ENCODE data around the gene OMP. TPM values are rescaled to one million over a fixed set of nuclear protein-coding genes. Genes with fewer than 3 reads are reported as not detected.

OMP gene
- total and polyA plus RNA-seq, 2 donors from 2014 or later = 1.8 TPM; not detected in 1

DNA sequence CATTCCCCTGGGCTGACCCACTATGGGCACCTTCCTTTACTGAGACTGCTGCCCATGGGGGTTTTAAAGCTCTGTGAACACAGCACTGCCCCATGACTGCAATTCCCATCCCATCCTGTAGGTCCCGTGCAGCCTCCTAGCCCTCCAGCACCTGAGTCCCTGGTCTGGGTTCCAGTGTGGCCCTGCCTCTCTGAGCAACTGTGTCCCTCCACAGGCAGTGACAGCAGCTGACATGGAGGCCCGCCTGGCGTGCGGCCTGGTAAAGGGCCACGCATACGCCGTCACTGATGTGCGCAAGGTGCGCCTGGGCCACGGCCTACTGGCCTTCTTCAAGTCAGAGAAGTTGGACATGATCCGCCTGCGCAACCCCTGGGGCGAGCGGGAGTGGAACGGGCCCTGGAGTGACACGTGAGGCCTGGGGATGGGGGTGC lies 12.6 kb downstream of the OMP start:
- FAIRE-seq = no peak
- Histone ChIP-seq H3K27ac (ENCODE audit: low read depth in 2 of 2, low read length in 2 of 2) (no peak overlapping the region), H3K9ac (ENCODE audit: low read length in 3 of 3) (no peak overlapping the region), H3K36me3 (ENCODE audit: control insufficient read depth in 2 of 3, insufficient read depth in 3 of 3, low read length in 3 of 3) (peaks cover 0 to 6% (median 2%) of the 10 kb centered on the region in 3 donors), H3K4me3 (ENCODE audit: low read length in 3 of 3) (no peak overlapping the region), H3K27me3 (ENCODE audit: control insufficient read depth, insufficient read depth, low read length) (no peaks in the 10 kb centered on the region), H3K4me1 (ENCODE audit: control insufficient read depth in 2 of 3, insufficient read depth in 2 of 3, low read depth in 1 of 3, low read length in 3 of 3) (no peaks in the 10 kb centered on the region), H3K9me3 (ENCODE audit: control insufficient read depth in 2 of 3, insufficient read depth in 1 of 3, low read length in 3 of 3) (no peaks in the 10 kb centered on the region)
- no peak for DNase-seq
- intact Hi-C loops (cut with DNase I) = no loop called here
- TF ChIP-seq, protein P1, sequence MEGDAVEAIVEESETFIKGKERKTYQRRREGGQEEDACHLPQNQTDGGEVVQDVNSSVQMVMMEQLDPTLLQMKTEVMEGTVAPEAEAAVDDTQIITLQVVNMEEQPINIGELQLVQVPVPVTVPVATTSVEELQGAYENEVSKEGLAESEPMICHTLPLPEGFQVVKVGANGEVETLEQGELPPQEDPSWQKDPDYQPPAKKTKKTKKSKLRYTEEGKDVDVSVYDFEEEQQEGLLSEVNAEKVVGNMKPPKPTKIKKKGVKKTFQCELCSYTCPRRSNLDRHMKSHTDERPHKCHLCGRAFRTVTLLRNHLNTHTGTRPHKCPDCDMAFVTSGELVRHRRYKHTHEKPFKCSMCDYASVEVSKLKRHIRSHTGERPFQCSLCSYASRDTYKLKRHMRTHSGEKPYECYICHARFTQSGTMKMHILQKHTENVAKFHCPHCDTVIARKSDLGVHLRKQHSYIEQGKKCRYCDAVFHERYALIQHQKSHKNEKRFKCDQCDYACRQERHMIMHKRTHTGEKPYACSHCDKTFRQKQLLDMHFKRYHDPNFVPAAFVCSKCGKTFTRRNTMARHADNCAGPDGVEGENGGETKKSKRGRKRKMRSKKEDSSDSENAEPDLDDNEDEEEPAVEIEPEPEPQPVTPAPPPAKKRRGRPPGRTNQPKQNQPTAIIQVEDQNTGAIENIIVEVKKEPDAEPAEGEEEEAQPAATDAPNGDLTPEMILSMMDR (IDR thresholded peaks at IDR 0.05; ENCODE audit: borderline replicate concordance, extremely low read depth, insufficient read depth) = no peak

DNA sequence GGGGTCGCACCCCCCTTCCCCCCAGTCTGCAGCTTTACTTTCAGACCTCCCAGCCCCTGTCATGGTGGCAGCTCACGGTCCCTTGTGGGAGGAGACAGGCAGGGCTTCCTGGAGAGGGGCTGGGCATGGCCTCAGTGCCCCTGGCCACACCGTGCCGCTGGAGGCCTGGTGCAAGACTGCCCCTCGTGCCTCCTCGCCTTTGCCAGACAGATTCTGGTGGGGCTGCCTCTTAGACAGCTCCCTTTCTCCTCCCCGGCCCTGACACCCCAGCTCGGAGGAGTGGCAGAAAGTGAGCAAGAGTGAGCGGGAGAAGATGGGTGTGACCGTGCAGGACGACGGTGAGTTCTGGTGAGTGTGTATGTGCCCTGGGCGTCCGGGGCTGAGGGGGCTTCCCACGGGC lies 13.3 kb downstream of the OMP start:
- FAIRE-seq (no peak), DNase-seq (peak in 1 of 5 donors; percentile 58)
- TF ChIP-seq, protein P1 (IDR thresholded peaks at IDR 0.05; ENCODE audit: borderline replicate concordance, extremely low read depth, insufficient read depth) = no peak
- no peaks in the 10 kb centered on the region for H3K9me3 ChIP-seq (ENCODE audit: control insufficient read depth in 2 of 3, insufficient read depth in 1 of 3, low read length in 3 of 3)
- intact Hi-C loops (cut with DNase I) = no loop called here
- peaks cover 0 to 6% (median 2%) of the 10 kb centered on the region in 3 donors for H3K36me3 ChIP-seq (ENCODE audit: control insufficient read depth in 2 of 3, insufficient read depth in 3 of 3, low read length in 3 of 3)
- no peaks in the 10 kb centered on the region for H3K4me1 ChIP-seq (ENCODE audit: control insufficient read depth in 2 of 3, insufficient read depth in 2 of 3, low read depth in 1 of 3, low read length in 3 of 3)
- H3K27ac ChIP-seq (ENCODE audit: low read depth in 2 of 2, low read length in 2 of 2) = no peak overlapping the region
- H3K4me3 ChIP-seq (ENCODE audit: low read length in 3 of 3) = no peak overlapping the region
- no peaks in the 10 kb centered on the region for H3K27me3 ChIP-seq (ENCODE audit: control insufficient read depth, insufficient read depth, low read length)
- H3K9ac ChIP-seq (ENCODE audit: low read length in 3 of 3) = no peak overlapping the region

DNA sequence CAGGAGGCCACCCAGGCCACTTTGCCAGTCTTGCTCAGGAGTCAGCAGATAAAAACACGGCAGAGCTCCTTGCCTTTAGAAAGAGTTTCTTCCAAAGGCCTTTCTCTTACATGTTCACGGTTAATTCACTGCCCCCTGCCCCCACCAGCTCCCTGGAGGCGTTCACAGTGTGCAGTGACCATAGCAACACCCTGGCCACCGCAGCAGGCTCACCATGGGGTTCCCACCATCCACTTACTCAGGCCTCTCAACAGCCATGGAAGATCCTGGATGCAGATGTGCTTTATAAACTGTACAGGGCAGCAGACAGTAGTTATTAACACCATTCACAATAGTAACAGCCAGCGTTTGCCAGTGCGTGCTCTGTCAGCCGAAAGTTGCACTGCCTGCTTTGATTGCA lies 14.9 kb downstream of the OMP start:
- no peak overlapping the region for H3K9ac ChIP-seq (ENCODE audit: low read length in 3 of 3)
- no peak overlapping the region for H3K27ac ChIP-seq (ENCODE audit: low read depth in 2 of 2, low read length in 2 of 2)
- intact Hi-C loops (cut with DNase I) = no loop called here
- FAIRE-seq (no peak), DNase-seq (peak in 1 of 5 donors; percentile 14)
- H3K36me3 ChIP-seq (ENCODE audit: control insufficient read depth in 2 of 3, insufficient read depth in 3 of 3, low read length in 3 of 3) = peaks cover 0 to 6% (median 2%) of the 10 kb centered on the region in 3 donors
- H3K4me3 ChIP-seq (ENCODE audit: low read length in 3 of 3) = no peak overlapping the region
- H3K4me1 ChIP-seq (ENCODE audit: control insufficient read depth in 2 of 3, insufficient read depth in 2 of 3, low read depth in 1 of 3, low read length in 3 of 3) = no peaks in the 10 kb centered on the region
- no peaks in the 10 kb centered on the region for H3K27me3 ChIP-seq (ENCODE audit: control insufficient read depth, insufficient read depth, low read length)
- TF ChIP-seq, protein P1 (IDR thresholded peaks at IDR 0.05; ENCODE audit: borderline replicate concordance, extremely low read depth, insufficient read depth) = no peak
- H3K9me3 ChIP-seq (ENCODE audit: control insufficient read depth in 2 of 3, insufficient read depth in 1 of 3, low read length in 3 of 3) = no peaks in the 10 kb centered on the region

DNA sequence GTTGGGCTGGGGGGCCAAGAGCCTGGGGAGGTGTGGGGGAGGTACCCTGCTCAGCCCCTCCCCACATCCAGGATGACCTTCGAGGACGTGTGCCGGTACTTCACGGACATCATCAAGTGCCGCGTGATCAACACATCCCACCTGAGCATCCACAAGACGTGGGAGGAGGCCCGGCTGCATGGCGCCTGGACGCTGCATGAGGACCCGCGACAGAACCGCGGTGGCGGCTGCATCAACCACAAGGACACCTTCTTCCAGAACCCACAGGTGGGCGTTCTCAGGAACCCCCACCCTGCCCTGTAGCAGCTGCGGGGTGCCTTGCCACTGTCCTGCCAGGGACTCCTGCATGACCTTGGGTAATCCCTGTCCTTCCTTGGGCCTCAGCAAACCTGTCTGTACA lies 15.4 kb downstream of the OMP start:
- no peak overlapping the region for H3K27ac ChIP-seq (ENCODE audit: low read depth in 2 of 2, low read length in 2 of 2)
- no peaks in the 10 kb centered on the region for H3K27me3 ChIP-seq (ENCODE audit: control insufficient read depth, insufficient read depth, low read length)
- no peak for FAIRE-seq
- peaks cover 0 to 6% (median 2%) of the 10 kb centered on the region in 3 donors for H3K36me3 ChIP-seq (ENCODE audit: control insufficient read depth in 2 of 3, insufficient read depth in 3 of 3, low read length in 3 of 3)
- no peaks in the 10 kb centered on the region for H3K9me3 ChIP-seq (ENCODE audit: control insufficient read depth in 2 of 3, insufficient read depth in 1 of 3, low read length in 3 of 3)
- TF ChIP-seq, protein P1 (IDR thresholded peaks at IDR 0.05; ENCODE audit: borderline replicate concordance, extremely low read depth, insufficient read depth) = no peak
- DNase-seq = peak in 1 of 5 donors; percentile 51
- no peaks in the 10 kb centered on the region for H3K4me1 ChIP-seq (ENCODE audit: control insufficient read depth in 2 of 3, insufficient read depth in 2 of 3, low read depth in 1 of 3, low read length in 3 of 3)
- intact Hi-C loops (cut with DNase I) = no loop called here
- H3K4me3 ChIP-seq (ENCODE audit: low read length in 3 of 3) = no peak overlapping the region
- H3K9ac ChIP-seq (ENCODE audit: low read length in 3 of 3) = no peak overlapping the region
